HepG2 (cell line): ENCODE results near the gene PPARA. TPM values are rescaled to one million over a fixed set of nuclear protein-coding genes. Genes with fewer than 3 reads are reported as not detected.

Experiments used
- RARA ChIP-seq: IDR thresholded peaks from 2 replicates; pipeline ENCODE4 v1.6.1; 2016; ENCODE audit warnings: missing genetic modification reagents, missing compliant biosample characterization
- polyA plus RNA-seq, 8 experiments: library from polyadenylated mRNA; depleted of rRNA in 3 of 8; stranded (reverse) in 7 of 8; unstranded in 1 of 8; fragments of >200 nt; fragmentation: Illumina TruSeq in 4 of 8; extraction: Trizol in 4 of 8; gene quantifications; 2 replicates each; pipeline versions ENCODE4 v1.2.1 to v1.2.3, GENCODE V29; 2011 to 2016; ENCODE audit warnings: low read depth in 4 of 8, missing spikeins in 1 of 8, mixed read lengths in 1 of 8; ENCODE audit not compliant: insufficient read depth in 1 of 8
- total RNA-seq, 5 experiments: library from RNA; depleted of rRNA; stranded (reverse); fragments of >200 nt; fragmentation: Illumina TruSeq; extraction: Trizol; gene quantifications; 2 replicates each; pipeline ENCODE4 v1.2.3, GENCODE V29; 2016; ENCODE audit warnings: low read depth in 1 of 5
- TF ChIP-seq, protein P1 (sequence below): sonication (generic); formaldehyde crosslinking; IDR thresholded peaks from 2 replicates; pipeline ENCODE4 v1.5.0; 2020; ENCODE audit warnings: mild to moderate bottlenecking, missing genetic modification reagents, borderline replicate concordance

Gene PPARA
- total and polyA plus RNA-seq, 2 of the 13 experiments (the other 11 are each of a cell fraction or from before 2014, with no cell fraction given): 18.2 to 24.7 TPM

DNA sequence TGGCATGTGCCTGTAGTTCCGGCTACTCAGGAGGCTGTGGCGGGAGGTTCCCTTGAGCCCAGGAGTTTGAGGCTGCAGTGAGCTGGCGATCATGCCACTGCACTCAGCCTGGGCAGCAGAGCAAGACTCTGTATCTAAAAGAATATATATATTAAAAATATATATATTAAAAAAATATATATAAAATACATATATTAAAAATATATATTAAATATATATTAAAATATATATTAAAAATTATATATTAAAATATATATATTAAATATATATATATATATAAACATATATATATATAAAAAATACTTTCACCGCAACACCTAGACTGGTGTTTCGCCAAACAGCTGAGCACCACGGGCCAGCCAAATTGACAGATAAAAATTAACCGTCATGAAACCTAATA is 126.2 kb downstream of the PPARA start (continued):
- TF ChIP-seq, protein P1, sequence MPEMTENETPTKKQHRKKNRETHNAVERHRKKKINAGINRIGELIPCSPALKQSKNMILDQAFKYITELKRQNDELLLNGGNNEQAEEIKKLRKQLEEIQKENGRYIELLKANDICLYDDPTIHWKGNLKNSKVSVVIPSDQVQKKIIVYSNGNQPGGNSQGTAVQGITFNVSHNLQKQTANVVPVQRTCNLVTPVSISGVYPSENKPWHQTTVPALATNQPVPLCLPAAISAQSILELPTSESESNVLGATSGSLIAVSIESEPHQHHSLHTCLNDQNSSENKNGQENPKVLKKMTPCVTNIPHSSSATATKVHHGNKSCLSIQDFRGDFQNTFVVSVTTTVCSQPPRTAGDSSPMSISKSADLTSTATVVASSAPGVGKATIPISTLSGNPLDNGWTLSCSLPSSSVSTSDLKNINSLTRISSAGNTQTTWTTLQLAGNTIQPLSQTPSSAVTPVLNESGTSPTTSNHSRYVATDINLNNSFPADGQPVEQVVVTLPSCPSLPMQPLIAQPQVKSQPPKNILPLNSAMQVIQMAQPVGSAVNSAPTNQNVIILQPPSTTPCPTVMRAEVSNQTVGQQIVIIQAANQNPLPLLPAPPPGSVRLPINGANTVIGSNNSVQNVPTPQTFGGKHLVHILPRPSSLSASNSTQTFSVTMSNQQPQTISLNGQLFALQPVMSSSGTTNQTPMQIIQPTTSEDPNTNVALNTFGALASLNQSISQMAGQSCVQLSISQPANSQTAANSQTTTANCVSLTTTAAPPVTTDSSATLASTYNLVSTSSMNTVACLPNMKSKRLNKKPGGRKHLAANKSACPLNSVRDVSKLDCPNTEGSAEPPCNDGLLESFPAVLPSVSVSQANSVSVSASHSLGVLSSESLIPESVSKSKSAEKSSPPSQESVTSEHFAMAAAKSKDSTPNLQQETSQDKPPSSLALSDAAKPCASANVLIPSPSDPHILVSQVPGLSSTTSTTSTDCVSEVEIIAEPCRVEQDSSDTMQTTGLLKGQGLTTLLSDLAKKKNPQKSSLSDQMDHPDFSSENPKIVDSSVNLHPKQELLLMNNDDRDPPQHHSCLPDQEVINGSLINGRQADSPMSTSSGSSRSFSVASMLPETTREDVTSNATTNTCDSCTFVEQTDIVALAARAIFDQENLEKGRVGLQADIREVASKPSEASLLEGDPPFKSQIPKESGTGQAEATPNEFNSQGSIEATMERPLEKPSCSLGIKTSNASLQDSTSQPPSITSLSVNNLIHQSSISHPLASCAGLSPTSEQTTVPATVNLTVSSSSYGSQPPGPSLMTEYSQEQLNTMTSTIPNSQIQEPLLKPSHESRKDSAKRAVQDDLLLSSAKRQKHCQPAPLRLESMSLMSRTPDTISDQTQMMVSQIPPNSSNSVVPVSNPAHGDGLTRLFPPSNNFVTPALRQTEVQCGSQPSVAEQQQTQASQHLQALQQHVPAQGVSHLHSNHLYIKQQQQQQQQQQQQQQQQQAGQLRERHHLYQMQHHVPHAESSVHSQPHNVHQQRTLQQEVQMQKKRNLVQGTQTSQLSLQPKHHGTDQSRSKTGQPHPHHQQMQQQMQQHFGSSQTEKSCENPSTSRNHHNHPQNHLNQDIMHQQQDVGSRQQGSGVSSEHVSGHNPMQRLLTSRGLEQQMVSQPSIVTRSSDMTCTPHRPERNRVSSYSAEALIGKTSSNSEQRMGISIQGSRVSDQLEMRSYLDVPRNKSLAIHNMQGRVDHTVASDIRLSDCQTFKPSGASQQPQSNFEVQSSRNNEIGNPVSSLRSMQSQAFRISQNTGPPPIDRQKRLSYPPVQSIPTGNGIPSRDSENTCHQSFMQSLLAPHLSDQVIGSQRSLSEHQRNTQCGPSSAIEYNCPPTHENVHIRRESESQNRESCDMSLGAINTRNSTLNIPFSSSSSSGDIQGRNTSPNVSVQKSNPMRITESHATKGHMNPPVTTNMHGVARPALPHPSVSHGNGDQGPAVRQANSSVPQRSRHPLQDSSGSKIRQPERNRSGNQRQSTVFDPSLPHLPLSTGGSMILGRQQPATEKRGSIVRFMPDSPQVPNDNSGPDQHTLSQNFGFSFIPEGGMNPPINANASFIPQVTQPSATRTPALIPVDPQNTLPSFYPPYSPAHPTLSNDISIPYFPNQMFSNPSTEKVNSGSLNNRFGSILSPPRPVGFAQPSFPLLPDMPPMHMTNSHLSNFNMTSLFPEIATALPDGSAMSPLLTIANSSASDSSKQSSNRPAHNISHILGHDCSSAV: no peak
- TF ChIP-seq RARA (CRISPR knock-in tag): no peak
- TF ChIP-seq, all 625 proteins: peak for 0
